Measurements from ENCODE around the gene ANKRD28.
"Not testable (repeated sequence)": the region's sequence is repeated elsewhere in the genome, so short reads cannot be mapped to it uniquely, and the experiment has no call there.

The ANKRD28 gene

GRCh38 chr3:15803921-15804320, 6.1 kb upstream of the ANKRD28 start:
- no peak for DNase-seq (ENCODE audit: low read depth)

GRCh38 chr3:15801298-15801697, 3.5 kb upstream of the ANKRD28 start:
- no peak for DNase-seq (ENCODE audit: low read depth)

GRCh38 chr3:15800780-15801179, 3.0 kb upstream of the ANKRD28 start:
- no peak for DNase-seq (ENCODE audit: low read depth)

- no peak for DNase-seq (ENCODE audit: low read depth)
Measured at GRCh38 chr3:15800327-15800726, 2.5 kb upstream of the ANKRD28 start.

GRCh38 chr3:15798533-15799245, 910 bp upstream of the ANKRD28 start:
- DNase-seq (ENCODE audit: low read depth), result no peak

- no peak for DNase-seq (ENCODE audit: low read depth)
Measured at GRCh38 chr3:15796771-15797641, 773 bp downstream of the ANKRD28 start.

- DNase-seq (ENCODE audit: low read depth), result no peak
Measured at GRCh38 chr3:15796331-15796730, 1.4 kb downstream of the ANKRD28 start.

GRCh38 chr3:15795651-15796308, 2.0 kb downstream of the ANKRD28 start:
- DNase-seq (ENCODE audit: low read depth), result no peak

- no peak for DNase-seq (ENCODE audit: low read depth)
Measured at GRCh38 chr3:15794842-15795650, 2.7 kb downstream of the ANKRD28 start.

GRCh38 chr3:15794303-15794771, 3.4 kb downstream of the ANKRD28 start:
- no peak for DNase-seq (ENCODE audit: low read depth)

- no peak for DNase-seq (ENCODE audit: low read depth)
Measured at GRCh38 chr3:15791525-15791924, 6.3 kb downstream of the ANKRD28 start.

GRCh38 chr3:15787941-15788340, 9.8 kb downstream of the ANKRD28 start:
- DNase-seq (ENCODE audit: low read depth), result no peak

GRCh38 chr3:15787526-15787925, 10.3 kb downstream of the ANKRD28 start:
- no peak for DNase-seq (ENCODE audit: low read depth)

GRCh38 chr3:15783361-15783969, 14.3 kb downstream of the ANKRD28 start:
- DNase-seq (ENCODE audit: low read depth), result no peak

- DNase-seq (ENCODE audit: low read depth), result no peak
Measured at GRCh38 chr3:15782429-15782828, 15.3 kb downstream of the ANKRD28 start.

GRCh38 chr3:15781637-15782402, 16.0 kb downstream of the ANKRD28 start:
- no peak for DNase-seq (ENCODE audit: low read depth)

GRCh38 chr3:15781131-15781530, 16.6 kb downstream of the ANKRD28 start:
- no peak for DNase-seq (ENCODE audit: low read depth)

GRCh38 chr3:15779111-15779510, 18.7 kb downstream of the ANKRD28 start:
- DNase-seq (ENCODE audit: low read depth), result no peak

- no peak for DNase-seq (ENCODE audit: low read depth)
Measured at GRCh38 chr3:15778332-15778858, 19.4 kb downstream of the ANKRD28 start.

- DNase-seq (ENCODE audit: low read depth), result not testable (repeated sequence)
Measured at GRCh38 chr3:15774931-15775560, 22.7 kb downstream of the ANKRD28 start.

Measured in GM04503 (cell line).